HepG2 (cell line): ENCODE measurements around the gene AP2S1.

Source experiments
- CREB1 ChIP-seq, 2 experiments: fragments of 450-650 bp in 1 of 2; IDR thresholded peaks; 2 replicates each; pipeline ENCODE4 v1.6.1; 2016 to 2017; ENCODE audit warnings: control low read depth in 1 of 2, mild to moderate bottlenecking in 1 of 2, missing compliant biosample characterization in 1 of 2, missing genetic modification characterization in 1 of 2
- NFE2 ChIP-seq: sonication (generic); formaldehyde crosslinking; IDR thresholded peaks from 2 replicates; pipeline ENCODE4 v1.4.0; 2020; ENCODE audit warnings: missing genetic modification reagents

DNA sequence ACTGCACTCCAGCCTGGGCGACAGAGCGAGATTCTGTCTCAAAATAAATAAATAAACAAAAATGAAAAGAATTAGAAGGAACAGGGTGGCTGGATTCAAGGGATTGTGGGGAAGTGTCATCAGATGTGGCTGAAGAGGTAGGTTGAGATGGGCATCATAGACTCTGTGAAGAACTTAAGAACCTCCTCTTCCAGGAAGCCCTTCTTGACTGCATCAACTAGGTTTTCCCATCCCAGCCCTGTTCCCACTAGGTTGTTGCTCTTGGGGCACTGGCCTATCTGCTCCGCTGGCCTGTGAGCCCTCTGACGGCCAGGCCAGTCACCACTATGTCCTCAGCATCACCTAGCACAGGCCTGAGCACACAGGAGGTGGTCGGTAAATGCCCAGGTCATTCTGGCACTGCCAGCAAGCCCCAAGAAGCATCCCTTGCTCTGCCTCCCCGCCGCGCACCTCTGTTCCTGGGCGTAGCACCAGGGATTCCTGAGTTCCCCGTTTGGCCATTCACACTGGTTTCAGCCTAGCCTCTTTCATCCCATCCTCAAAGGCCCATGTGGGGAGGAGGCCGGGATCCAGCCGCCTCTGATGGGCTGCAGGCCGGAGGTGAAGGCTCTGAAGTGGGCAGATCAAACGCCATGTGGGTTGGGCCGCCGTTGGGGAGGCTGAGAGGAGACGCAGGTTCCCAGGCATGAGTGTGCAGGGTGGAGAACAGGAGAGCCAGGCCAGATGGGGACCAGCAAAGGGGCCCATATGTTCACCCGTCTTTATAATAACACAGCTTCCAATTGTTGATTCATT lies 34.6 kb downstream of the AP2S1 start:
- TF ChIP-seq CREB1 (IDR thresholded peaks at IDR 0.05): no peak
- TF ChIP-seq CREB1 (CRISPR knock-in tag; IDR thresholded peaks at IDR 0.05): no peak
- no peak for TF ChIP-seq NFE2 (CRISPR knock-in tag)
